ENCODE results near the gene TBC1D21.

TBC1D21 gene, protein sequence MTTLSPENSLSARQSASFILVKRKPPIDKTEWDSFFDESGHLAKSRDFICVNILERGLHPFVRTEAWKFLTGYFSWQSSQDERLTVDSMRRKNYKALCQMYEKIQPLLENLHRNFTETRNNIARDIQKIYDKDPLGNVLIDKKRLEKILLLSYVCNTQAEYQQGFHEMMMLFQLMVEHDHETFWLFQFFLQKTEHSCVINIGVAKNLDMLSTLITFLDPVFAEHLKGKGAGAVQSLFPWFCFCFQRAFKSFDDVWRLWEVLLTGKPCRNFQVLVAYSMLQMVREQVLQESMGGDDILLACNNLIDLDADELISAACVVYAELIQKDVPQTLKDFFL

DNA sequence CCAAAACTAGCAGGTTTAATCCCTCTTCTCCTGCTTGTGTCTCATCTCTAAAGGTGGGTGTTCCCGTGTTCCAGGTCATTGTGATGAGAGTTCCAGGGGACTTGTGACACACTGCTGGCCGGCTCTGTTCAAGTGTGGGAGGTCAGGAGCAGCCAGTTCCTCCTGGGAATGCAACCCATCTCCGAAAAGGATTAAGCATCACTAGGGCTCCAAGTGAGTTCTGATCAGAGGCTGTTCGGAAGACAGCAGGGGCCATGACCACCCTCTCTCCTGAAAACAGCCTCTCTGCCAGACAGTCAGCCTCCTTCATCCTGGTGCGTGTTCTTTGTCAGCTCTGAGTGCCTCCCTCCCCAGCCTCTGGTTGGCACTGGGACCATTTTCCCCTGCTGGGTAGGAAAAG is at the start of gene TBC1D21:
TBC1D21 (plus strand) TSS at position 109 of the 400 bp plus-strand sequence; CDS start at position 255, 146 bp downstream.
- TF ChIP-seq, protein P1, sequence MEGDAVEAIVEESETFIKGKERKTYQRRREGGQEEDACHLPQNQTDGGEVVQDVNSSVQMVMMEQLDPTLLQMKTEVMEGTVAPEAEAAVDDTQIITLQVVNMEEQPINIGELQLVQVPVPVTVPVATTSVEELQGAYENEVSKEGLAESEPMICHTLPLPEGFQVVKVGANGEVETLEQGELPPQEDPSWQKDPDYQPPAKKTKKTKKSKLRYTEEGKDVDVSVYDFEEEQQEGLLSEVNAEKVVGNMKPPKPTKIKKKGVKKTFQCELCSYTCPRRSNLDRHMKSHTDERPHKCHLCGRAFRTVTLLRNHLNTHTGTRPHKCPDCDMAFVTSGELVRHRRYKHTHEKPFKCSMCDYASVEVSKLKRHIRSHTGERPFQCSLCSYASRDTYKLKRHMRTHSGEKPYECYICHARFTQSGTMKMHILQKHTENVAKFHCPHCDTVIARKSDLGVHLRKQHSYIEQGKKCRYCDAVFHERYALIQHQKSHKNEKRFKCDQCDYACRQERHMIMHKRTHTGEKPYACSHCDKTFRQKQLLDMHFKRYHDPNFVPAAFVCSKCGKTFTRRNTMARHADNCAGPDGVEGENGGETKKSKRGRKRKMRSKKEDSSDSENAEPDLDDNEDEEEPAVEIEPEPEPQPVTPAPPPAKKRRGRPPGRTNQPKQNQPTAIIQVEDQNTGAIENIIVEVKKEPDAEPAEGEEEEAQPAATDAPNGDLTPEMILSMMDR (IDR thresholded peaks at IDR 0.05; ENCODE audit: low read depth, low read length): no peak
- DNase-seq (ENCODE audit: low read depth in 2 of 2): no peak

DNA sequence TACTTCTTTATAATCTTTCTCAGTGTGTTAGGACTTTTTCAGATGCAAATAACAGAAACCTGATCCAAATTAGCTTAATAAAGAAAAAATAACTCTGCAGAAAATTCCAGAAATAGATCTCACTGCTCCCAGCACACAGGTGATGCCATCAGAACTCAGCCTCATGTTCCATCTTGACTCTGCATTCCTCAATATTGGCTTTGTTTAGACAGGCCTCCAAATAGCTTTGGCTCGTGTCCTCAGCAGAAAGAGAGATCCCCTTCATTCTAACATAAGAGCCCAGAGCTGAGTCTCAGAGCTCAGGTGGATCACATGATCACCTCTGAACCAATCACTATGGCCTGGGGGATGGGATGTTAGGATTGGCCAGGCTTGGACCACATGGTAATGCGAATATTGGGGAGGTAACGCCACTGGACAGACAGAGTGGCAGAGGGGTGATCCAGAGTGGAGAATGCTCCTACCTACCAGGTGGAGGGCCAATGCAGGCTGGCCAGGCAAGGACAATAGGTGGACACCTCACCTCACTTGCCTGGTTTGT is 46.6 kb upstream of the TBC1D21 start:
- no peak overlapping the region for H3K4me3 ChIP-seq (replicated peaks in 1 of 2; ENCODE audit: low read depth in 2 of 2, low read length in 2 of 2)
- TF ChIP-seq, protein P1 (IDR thresholded peaks at IDR 0.05; ENCODE audit: low read depth, low read length): no peak
- DNase-seq (ENCODE audit: low read depth in 2 of 2): no peak

More for the DNA sequence above, at the start of gene TBC1D21:
- no peak within 1 kb of the TSS for H3K4me3 ChIP-seq (replicated peaks in 1 of 2; ENCODE audit: low read depth in 2 of 2, low read length in 2 of 2)

DNA sequence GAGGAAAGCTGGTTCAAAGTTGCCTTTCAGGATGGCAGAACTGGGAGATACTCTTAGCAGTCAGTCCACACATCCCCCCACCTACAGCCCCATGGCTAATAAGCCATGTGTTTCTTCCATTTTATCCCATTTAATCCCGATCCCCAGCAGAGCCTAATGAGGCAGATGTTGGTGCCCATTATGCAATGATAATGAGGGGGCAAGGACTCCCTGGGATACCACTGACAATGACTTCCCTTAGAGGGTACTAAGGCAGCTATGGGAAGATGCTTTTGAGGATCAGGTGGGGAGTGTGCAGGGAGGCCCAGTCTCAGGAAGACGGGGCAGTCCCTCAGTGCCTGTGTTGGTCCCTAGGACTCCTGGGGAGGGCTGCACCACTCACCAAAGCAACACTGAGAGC is 43.8 kb upstream of the TBC1D21 start:
- TF ChIP-seq, protein P1 (IDR thresholded peaks at IDR 0.05; ENCODE audit: low read depth, low read length): no peak
- no peak overlapping the region for H3K4me3 ChIP-seq (replicated peaks in 1 of 2; ENCODE audit: low read depth in 2 of 2, low read length in 2 of 2)
- no peak for DNase-seq (ENCODE audit: low read depth in 2 of 2)

DNA sequence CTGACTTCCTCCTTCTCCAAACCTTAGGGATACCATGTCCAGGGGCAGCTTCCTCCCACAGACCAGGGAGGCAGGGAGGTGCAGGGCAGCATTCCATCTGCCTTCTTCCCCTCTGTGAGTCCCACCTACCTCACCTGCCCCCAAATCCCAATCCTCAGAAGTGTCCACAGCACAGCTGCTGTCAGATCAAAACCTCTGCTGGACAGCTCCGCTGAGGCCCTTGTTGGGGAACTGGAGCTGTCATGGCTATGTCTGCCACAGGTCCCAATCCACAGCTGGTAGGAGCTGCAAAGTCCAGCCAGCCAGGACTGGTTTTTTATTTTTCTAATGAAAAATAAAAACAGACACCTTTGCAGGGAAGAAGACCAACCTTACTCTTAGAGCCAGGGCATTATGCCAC is 40.7 kb upstream of the TBC1D21 start:
- no peak overlapping the region for H3K4me3 ChIP-seq (replicated peaks in 1 of 2; ENCODE audit: low read depth in 2 of 2, low read length in 2 of 2)
- peak in 1 of 2 donors; percentile 6 for DNase-seq (ENCODE audit: low read depth in 2 of 2)
- TF ChIP-seq, protein P1 (IDR thresholded peaks at IDR 0.05; ENCODE audit: low read depth, low read length): no peak

DNA sequence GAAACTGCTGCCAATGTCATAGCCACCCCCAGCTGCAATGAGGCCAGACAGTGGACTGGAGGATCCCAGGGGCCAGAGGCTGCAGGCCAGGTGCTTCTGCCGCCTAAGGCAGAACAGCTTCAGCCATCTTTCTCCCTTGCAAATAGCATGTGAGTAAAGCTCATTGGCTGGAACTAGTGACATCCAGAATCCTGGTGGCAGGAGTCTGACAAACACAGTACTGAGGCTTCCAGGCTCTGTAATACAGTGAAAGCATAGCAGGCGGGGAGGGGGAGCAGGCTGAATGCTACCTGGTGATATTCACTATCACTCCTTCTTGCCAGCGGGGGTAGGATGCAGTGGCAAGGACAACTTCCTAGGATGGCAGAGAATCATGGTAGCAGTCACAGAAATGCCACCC is 36.5 kb upstream of the TBC1D21 start:
- no peak for DNase-seq (ENCODE audit: low read depth in 2 of 2)
- no peak overlapping the region for H3K4me3 ChIP-seq (replicated peaks in 1 of 2; ENCODE audit: low read depth in 2 of 2, low read length in 2 of 2)
- TF ChIP-seq, protein P1 (IDR thresholded peaks at IDR 0.05; ENCODE audit: low read depth, low read length): no peak

DNA sequence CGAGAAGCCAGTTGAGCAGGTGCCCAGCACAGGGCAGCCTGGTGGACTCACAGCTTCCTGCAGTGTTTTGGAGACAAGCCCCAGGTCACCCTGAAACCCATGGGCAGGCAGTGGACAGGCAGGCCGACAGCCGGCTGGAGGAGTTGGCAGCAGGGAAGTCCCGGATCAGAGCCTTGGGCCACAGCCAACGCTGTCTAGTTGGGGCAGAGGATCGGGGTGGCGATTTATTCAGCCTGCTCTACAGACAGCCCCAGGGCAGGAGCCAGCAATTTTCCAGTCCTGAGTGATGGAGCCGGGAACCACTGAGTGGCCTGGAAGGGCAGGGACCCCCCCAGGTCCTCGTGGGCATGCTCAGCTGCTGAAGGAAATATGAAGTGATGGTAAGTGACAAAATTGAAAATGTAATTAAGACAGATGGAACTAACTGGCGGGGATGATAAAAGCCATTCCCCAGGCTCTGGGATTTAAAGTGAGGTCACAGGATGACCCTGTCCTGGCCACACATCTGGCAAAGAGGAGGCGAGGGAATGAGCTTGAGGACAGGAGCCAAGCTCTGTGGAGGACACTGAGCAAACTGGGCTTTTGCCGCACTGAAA is 34.4 kb upstream of the TBC1D21 start:
- TF ChIP-seq, protein P1 (IDR thresholded peaks at IDR 0.05; ENCODE audit: low read depth, low read length): no peak

More for the DNA sequence above, 34.4 kb upstream of the TBC1D21 start:
- peak; percentile 6 to 26 for DNase-seq (ENCODE audit: low read depth in 2 of 2)
- H3K4me3 ChIP-seq (replicated peaks in 1 of 2; ENCODE audit: low read depth in 2 of 2, low read length in 2 of 2): no peak overlapping the region
